ENCODE results near the gene MLST8. TPM values are rescaled to one million over a fixed set of nuclear protein-coding genes. Genes with fewer than 3 reads are reported as not detected.
"Not testable (repeated sequence)": the region's sequence is repeated elsewhere in the genome, so short reads cannot be mapped to it uniquely, and the experiment has no call there.

Gene MLST8
- polyA plus RNA-seq, 1 donor (not counting 4 experiments of a cell fraction or from before 2014, with no cell fraction given), result 35.7 TPM

- Histone ChIP-seq H3K36me3 (ENCODE audit: control insufficient read depth in 2 of 2, extremely low read depth in 1 of 2, insufficient read depth in 2 of 2, low read length in 2 of 2) (peaks cover 13 to 19% of the 10 kb centered on the region in 2 experiments), H3K9me1 (ENCODE audit: control insufficient read depth, extremely low read depth, insufficient read depth, low read length) (no peaks in the 10 kb centered on the region), H3K4me3 (ENCODE audit: control insufficient read depth in 2 of 3, extremely low read depth in 1 of 3, insufficient read depth in 2 of 3, low read depth in 1 of 3, low read length in 3 of 3) (no peak overlapping the region), H3K4me1 (ENCODE audit: control insufficient read depth, extremely low read depth, insufficient read depth, low read length) (no peaks in the 10 kb centered on the region), H3K4me2 (ENCODE audit: control insufficient read depth, extremely low read depth, insufficient read depth, low read depth, low read length) (no peak overlapping the region), H3K9ac (ENCODE audit: control insufficient read depth, extremely low read depth, insufficient read depth, low read length) (no peak overlapping the region), H3K27me3 (ENCODE audit: control insufficient read depth, extremely low read depth, insufficient read depth, low read length) (peaks cover 32% of the 10 kb centered on the region), H3K79me2 (ENCODE audit: control insufficient read depth, insufficient read depth, low read length) (no peaks in the 10 kb centered on the region), H3K27ac (ENCODE audit: control insufficient read depth, insufficient read depth, low read length) (no peak overlapping the region), H4K20me1 (ENCODE audit: control insufficient read depth, extremely low read depth, insufficient read depth, low read length) (peaks cover 10% of the 10 kb centered on the region), H2AFZ (ENCODE audit: control insufficient read depth, low read length) (no peak overlapping the region), H3K9me3 (ENCODE audit: control insufficient read depth, low read depth, low read length) (no peaks in the 10 kb centered on the region)
- no peak for FAIRE-seq
- no peak for TF ChIP-seq EZH2 (IDR thresholded peaks at IDR 0.05; ENCODE audit: low read length)
- TF ChIP-seq CTCF (optimal IDR thresholded peaks at IDR 0.05 in 1 of 3, IDR thresholded peaks at IDR 0.05 in 1 of 3, conservative IDR thresholded peaks at IDR 0.05 in 1 of 3; ENCODE audit: extremely low read depth in 1 of 3, insufficient read depth in 2 of 3, low read length in 3 of 3), result no peak
- dilution Hi-C loops (cut with MboI; ENCODE audit: extremely low pct_ligation_motif_present, low sequenced_read_pairs), result no loop called here
- no peak for DNase-seq (ENCODE audit: low read depth, low spot score)
These were observed 33.8 kb downstream of the MLST8 start for GRCh38 chr16:2238838-2239675.

GRCh38 chr16:2240331-2240730 lies 35.1 kb downstream of the MLST8 start:
- dilution Hi-C loops (cut with MboI; ENCODE audit: extremely low pct_ligation_motif_present, low sequenced_read_pairs); H3K9me1 ChIP-seq (ENCODE audit: control insufficient read depth, extremely low read depth, insufficient read depth, low read length): not testable (repeated sequence)
- H3K36me3 ChIP-seq (ENCODE audit: control insufficient read depth in 2 of 2, extremely low read depth in 1 of 2, insufficient read depth in 2 of 2, low read length in 2 of 2), result peaks cover 11 to 15% of the 10 kb centered on the region in 2 experiments

More at GRCh38 chr16:2240331-2240730, 35.1 kb downstream of the MLST8 start:
- not testable (repeated sequence) for H3K27ac ChIP-seq (ENCODE audit: control insufficient read depth, insufficient read depth, low read length); H4K20me1 ChIP-seq (ENCODE audit: control insufficient read depth, extremely low read depth, insufficient read depth, low read length); H3K9ac ChIP-seq (ENCODE audit: control insufficient read depth, extremely low read depth, insufficient read depth, low read length); H3K4me3 ChIP-seq (ENCODE audit: control insufficient read depth in 2 of 3, extremely low read depth in 1 of 3, insufficient read depth in 2 of 3, low read depth in 1 of 3, low read length in 3 of 3); H3K79me2 ChIP-seq (ENCODE audit: control insufficient read depth, insufficient read depth, low read length); H3K4me1 ChIP-seq (ENCODE audit: control insufficient read depth, extremely low read depth, insufficient read depth, low read length); DNase-seq (ENCODE audit: low read depth, low spot score); H3K4me2 ChIP-seq (ENCODE audit: control insufficient read depth, extremely low read depth, insufficient read depth, low read depth, low read length); H2AFZ ChIP-seq (ENCODE audit: control insufficient read depth, low read length); H3K9me3 ChIP-seq (ENCODE audit: control insufficient read depth, low read depth, low read length); FAIRE-seq
- H3K27me3 ChIP-seq (ENCODE audit: control insufficient read depth, extremely low read depth, insufficient read depth, low read length), result peaks cover 32% of the 10 kb centered on the region

Data from keratinocyte (primary cell).